ENCODE results near the gene LMNTD2.

The LMNTD2 gene

GRCh38 chr11:535519-536454 lies 24.8 kb downstream of the LMNTD2 start, which contains the start of gene HRAS:
Gene HRAS, minus strand, starts transcription at chr11:535576.
- DNase-seq (ENCODE audit: low read depth in 4 of 4, low spot score in 1 of 4), result peak; percentile 81 to 94 (median 90)

DNA sequence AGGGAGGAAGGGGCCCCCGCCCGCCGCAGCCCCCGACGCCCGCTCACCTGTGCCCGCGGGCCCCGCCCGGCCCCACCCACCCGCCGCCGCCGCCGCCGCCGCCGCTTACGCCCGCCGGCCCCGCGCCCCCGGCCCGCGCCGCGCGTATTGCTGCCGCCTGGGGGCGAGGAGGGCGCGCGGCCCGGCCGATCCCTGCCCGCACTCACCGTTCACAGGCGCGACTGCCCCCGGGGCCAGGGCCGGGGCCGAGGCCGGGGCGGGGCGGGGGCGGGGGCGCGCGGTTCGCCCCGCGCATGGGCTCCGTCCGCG lies 25.4 kb downstream of the LMNTD2 start:
- no peak for DNase-seq (ENCODE audit: low read depth in 4 of 4, low spot score in 1 of 4)

DNA sequence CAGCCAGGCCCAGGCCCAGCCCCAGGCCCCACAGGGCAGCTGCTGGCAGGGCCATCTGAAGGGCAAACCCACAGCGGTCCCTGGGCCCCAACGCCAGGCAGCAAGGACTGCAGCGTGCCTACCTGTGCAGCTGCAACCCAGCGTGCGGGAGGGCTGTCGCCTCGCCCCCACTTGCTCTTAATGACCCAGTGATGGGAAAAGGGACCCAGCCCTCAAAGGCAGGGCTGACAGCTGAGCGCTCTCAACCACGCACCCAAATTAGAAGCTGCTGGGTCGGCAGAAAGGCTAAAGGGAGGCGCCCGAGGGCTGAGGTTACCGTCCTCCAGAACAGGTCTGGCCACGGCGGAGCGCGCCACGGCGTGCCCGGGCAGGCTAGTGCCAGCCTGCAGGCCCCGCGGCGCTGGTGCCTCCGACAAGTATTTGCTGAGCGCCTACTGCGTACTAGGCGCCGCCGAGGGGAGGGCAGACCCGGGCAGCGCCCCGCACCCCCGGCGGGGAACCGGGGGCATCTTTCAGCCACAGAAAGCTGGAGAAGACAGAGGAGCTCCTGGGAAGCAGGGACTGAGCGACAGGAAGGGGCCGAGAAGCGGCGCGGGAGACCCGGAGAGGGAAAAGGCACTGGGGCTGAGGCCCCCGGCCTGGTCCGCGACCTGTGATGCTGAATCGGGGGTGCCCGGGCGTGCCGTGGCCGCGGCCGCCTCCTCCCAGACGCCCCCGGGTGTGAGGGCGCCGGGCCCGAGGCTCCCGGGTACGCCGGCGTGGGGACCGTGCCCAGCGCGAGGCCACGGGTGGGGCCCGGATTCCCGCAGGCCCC lies 25.9 kb downstream of the LMNTD2 start:
- peak in 1 of 4 experiments; percentile 18 for DNase-seq (ENCODE audit: low read depth in 4 of 4, low spot score in 1 of 4)

GRCh38 chr11:533586-534395 lies 26.7 kb downstream of the LMNTD2 start:
- no peak for DNase-seq (ENCODE audit: low read depth in 4 of 4, low spot score in 1 of 4)

- DNase-seq (ENCODE audit: low read depth in 4 of 4, low spot score in 1 of 4), result no peak
Observed at GRCh38 chr11:532986-533585, 27.5 kb downstream of the LMNTD2 start.

- no peak for DNase-seq (ENCODE audit: low read depth in 4 of 4, low spot score in 1 of 4)
Observed at GRCh38 chr11:532527-532985, 28.0 kb downstream of the LMNTD2 start.

DNA sequence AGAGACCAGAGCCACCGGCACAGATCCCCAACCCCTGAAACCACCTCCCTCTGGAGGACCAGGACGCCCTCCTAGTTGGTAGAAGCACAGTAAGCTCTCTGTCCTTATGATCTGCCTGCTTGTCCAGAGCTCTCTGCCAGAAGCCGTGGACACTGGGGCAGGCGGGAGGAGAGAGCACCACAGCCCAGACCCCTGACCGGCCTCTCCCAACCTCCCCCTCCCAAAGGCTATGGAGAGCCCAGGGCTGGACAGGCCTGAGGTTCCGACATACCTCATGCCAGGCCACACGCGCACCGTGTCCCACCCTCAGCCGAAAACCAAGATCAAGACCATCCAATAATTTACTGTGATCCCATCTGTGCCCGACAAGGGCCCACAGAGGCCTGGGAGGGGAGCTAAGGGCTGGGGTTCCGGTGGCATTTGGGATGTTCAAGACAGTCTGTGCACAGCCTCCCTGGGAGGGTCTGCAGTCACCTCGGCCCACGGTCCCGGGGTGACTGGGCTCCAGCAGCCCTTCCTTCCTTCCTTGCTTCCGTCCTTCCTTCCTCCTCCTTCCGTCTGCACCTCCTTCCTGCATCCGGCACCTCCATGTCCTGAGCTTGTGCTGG lies 28.5 kb downstream of the LMNTD2 start:
- DNase-seq (ENCODE audit: low read depth in 4 of 4, low spot score in 1 of 4), result no peak

GRCh38 chr11:530960-531831 lies 29.3 kb downstream of the LMNTD2 start:
- no peak for DNase-seq (ENCODE audit: low read depth in 4 of 4, low spot score in 1 of 4)

DNA sequence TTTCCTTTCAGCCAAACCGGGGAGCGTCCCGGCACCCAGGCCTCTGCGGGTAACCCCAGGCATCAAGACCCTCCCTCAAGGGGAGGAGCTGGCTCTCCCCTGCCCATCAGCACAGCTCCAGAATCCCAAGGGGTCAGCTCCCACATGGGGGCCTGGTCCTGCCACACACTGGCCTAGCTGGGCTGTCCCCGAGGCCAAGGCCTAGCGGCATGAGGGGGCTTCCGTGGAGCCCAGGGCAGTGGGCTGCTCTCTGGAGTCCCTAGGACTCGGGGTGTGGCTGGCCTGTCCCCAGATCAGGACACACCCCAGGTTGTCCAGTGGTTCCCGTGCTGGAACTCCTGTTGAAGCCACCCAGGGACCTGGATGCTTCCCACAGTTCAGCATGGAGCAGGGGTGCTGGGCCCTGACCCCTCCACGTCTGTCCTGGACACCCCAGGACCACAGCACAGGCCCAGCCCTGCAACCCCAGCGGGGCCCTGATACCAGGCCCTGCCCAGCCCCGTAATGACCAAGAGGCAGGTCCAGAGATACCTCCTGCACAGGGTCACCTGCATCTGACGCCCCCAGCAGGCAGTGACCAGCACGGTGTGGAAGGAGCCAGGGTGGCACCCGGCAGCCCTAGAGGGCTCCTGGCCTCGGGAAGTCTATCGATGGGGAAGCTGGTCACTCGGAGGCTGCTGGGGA lies 30.7 kb downstream of the LMNTD2 start:
- no peak for DNase-seq (ENCODE audit: low read depth in 4 of 4, low spot score in 1 of 4)

DNA sequence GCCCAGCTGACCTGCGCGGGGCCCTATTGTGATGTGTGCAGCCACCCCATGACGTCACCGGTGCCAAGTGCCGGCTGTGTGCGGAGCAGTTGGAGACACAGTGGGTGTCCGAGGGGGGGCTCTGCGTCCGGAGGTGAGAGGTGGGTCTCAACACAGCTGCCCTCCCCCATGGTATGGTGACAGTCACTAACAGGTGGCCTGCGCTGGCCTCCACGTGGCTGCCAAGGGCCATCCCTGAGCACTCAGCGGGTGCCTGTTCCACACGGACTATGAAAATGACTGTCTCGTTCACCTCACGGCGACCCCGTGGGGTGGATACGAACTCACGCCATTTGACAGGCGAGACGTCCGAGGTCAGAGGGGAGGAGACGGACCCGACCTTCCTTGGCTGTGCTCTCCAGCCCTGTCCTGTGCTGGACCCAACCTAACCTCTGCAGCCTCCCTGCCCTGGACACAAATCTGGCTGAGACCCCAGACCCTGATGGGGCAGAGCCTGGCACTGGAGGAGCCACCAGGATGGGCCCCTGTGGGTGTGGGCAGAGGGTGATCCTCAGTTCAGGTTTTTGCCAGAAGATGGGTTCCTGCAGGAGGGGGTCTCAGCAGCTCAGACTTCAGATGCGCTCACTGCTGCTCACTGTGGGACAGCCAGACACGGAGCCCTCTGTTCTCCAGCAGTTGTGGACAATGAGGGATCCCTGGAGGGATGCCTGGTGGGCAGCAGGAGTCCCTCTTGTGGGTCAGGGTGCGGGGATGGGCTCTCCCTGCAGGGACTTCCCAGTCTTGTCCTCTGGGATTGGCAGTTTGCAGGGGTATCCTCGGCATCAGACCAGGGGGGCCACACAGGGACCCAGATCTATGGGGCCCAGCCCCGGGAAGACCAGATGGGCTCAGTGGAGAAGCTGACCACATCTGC lies 31.5 kb downstream of the LMNTD2 start:
- no peak for DNase-seq (ENCODE audit: low read depth in 4 of 4, low spot score in 1 of 4)

GRCh38 chr11:528166-528814 lies 32.2 kb downstream of the LMNTD2 start:
- no peak for DNase-seq (ENCODE audit: low read depth in 4 of 4, low spot score in 1 of 4)

DNA sequence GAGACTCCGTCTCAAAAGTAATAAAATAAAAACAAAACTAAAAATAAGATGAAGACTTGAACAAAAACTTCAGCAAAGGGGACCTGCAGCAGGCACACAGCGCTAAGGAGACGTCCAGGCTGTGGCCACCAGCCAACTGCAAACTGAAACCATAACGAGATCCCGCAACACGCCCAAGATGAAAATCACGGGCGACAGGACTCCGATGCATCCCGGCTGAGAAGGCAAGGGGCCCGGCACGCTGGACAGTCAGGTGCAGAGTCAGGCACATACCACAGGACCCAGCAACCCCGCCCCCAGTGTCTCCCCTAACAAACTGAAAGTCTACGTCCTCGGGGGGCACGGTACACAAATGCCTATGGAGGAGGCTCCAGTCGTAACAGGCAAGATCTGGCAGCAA lies 34.3 kb downstream of the LMNTD2 start:
- DNase-seq (ENCODE audit: low read depth in 4 of 4, low spot score in 1 of 4), result no peak

- DNase-seq (ENCODE audit: low read depth in 4 of 4, low spot score in 1 of 4), result no peak
Observed at GRCh38 chr11:521177-521688, 39.3 kb downstream of the LMNTD2 start.

- DNase-seq (ENCODE audit: low read depth in 4 of 4, low spot score in 1 of 4), result no peak
Observed at GRCh38 chr11:520428-521176, 39.9 kb downstream of the LMNTD2 start.

DNA sequence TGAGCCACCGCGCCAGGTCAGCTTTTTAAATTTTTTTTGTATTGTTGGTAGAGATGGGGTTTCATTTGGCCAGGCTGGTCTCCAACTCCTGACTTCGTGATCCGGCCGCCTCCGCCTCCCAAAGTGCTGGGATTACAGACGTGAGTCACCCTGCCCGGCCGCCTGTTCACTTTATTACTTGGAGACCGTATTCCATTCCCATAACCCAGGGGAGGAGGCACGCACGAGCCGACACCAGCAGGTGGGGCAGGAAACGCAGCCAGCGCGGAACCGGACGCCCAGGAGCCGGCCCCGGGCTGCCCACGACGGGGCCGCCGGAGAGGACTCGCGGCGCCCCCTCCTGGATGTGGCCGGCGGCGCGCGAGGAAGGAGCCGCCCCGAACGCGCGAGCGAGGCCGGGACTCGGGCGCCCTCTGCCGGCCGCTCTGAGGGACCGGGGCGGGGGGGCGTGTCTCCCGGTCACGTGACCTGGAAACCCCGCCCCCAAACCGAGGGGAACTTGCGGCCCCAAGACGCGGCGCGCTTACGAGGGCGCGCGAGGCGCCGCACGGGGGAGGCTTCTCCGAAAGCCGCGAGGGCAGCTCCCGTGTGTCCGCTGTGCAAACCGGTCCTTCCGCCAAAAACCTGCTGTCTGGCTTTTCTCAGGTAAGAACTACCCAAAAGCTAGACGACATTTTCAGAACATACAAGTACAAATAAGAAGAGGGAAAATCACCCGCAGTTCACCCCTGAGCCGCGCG lies 41.9 kb downstream of the LMNTD2 start:
- DNase-seq (ENCODE audit: low read depth in 4 of 4, low spot score in 1 of 4), result peak; percentile 79 to 92 (median 80)

All from stimulated activated CD4-positive, alpha-beta T cell treated with anti-CD3 and anti-CD28 coated beads, Interleukin-1b, Interleukin-23, amount 100 ng/mL, for 24 hours (primary cell).